Non-pigmented ciliary epithelial cell (primary cell): Measurements from ENCODE around the gene GRAP.

ENCODE experiments used
- DNase-seq: peaks from one replicate; pipeline ENCODE4 v3.0.0-alpha.2; 2010; ENCODE audit warnings: low read depth

Gene GRAP

GRCh38 chr17:18984273-18985114 lies 62.3 kb downstream of the GRAP start:
- no peak for DNase-seq

- DNase-seq: no peak
Measured at GRCh38 chr17:18981642-18982424, 64.9 kb downstream of the GRAP start.

GRCh38 chr17:18981335-18981641 lies 65.5 kb downstream of the GRAP start:
- no peak for DNase-seq

- DNase-seq: no peak
Measured at GRCh38 chr17:18980682-18981334, 65.9 kb downstream of the GRAP start.

GRCh38 chr17:18978655-18979054 lies 68.1 kb downstream of the GRAP start:
- DNase-seq: no peak

GRCh38 chr17:18978050-18978449 lies 68.7 kb downstream of the GRAP start:
- DNase-seq: no peak

GRCh38 chr17:18977646-18978045 lies 69.1 kb downstream of the GRAP start:
- no peak for DNase-seq

- DNase-seq: no peak
Measured at GRCh38 chr17:18977021-18977420, 69.7 kb downstream of the GRAP start.

- DNase-seq: no peak
Measured at GRCh38 chr17:18976201-18976600, 70.6 kb downstream of the GRAP start.

- DNase-seq: no peak
Measured at GRCh38 chr17:18975597-18975996, 71.2 kb downstream of the GRAP start.

- no peak for DNase-seq
Measured at GRCh38 chr17:18974407-18975149, 72.2 kb downstream of the GRAP start.

GRCh38 chr17:18971801-18972200 lies 75.0 kb downstream of the GRAP start:
- DNase-seq: no peak
